ENCODE data around the gene OTUD5. TPM values are rescaled to one million over a fixed set of nuclear protein-coding genes. Genes with fewer than 3 reads are reported as not detected.

Gene OTUD5
- total and polyA plus RNA-seq, 2 of the 13 experiments (the other 11 are each of a cell fraction or from before 2014, with no cell fraction given): 18.4 to 42.2 TPM

GRCh38 chrX:48942895-48943294, 14.5 kb downstream of the OTUD5 start:
- no peak for FAIRE-seq
- intact Hi-C loops (cut with micrococcal nuclease; ENCODE audit: unreplicated experiment): no loop called here

More at GRCh38 chrX:48942895-48943294, 14.5 kb downstream of the OTUD5 start:
- H3K4me3 ChIP-seq (replicated peaks in 1 of 3; ENCODE audit: insufficient read depth in 1 of 3, low read depth in 2 of 3, low read length in 3 of 3): no peak overlapping the region
- TF ChIP-seq, protein P1, sequence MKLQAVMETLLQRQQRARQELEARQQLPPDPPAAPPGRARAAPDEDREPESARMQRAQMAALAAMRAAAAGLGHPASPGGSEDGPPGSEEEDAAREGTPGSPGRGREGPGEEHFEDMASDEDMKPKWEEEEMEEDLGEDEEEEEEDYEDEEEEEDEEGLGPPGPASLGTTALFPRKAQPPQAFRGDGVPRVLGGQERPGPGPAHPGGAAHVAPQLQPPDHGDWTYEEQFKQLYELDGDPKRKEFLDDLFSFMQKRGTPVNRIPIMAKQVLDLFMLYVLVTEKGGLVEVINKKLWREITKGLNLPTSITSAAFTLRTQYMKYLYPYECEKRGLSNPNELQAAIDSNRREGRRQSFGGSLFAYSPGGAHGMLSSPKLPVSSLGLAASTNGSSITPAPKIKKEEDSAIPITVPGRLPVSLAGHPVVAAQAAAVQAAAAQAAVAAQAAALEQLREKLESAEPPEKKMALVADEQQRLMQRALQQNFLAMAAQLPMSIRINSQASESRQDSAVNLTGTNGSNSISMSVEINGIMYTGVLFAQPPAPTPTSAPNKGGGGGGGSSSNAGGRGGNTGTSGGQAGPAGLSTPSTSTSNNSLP (IDR thresholded peaks at IDR 0.05; ENCODE audit: low read depth, low read length): no peak
- TF ChIP-seq YEATS2 (CRISPR knock-in tag; IDR thresholded peaks at IDR 0.05; ENCODE audit: borderline replicate concordance) (no peak), DDIT3 (CRISPR knock-in tag; IDR thresholded peaks at IDR 0.05) (no peak), ZFP90 (CRISPR knock-in tag; IDR thresholded peaks at IDR 0.05; ENCODE audit: borderline replicate concordance) (no peak), CTCF (CRISPR knock-in tag; IDR thresholded peaks at IDR 0.05) (no peak), ZNF816 (CRISPR knock-in tag; IDR thresholded peaks at IDR 0.05; ENCODE audit: borderline replicate concordance) (no peak)
- TF ChIP-seq, protein P2, sequence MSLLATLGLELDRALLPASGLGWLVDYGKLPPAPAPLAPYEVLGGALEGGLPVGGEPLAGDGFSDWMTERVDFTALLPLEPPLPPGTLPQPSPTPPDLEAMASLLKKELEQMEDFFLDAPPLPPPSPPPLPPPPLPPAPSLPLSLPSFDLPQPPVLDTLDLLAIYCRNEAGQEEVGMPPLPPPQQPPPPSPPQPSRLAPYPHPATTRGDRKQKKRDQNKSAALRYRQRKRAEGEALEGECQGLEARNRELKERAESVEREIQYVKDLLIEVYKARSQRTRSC (CRISPR knock-in tag; IDR thresholded peaks at IDR 0.05; ENCODE audit: low read depth): no peak
- H3K9me3 ChIP-seq (ENCODE audit: low read length): no peaks in the 10 kb centered on the region
- no peak overlapping the region for H3K27ac ChIP-seq (ENCODE audit: extremely low read length, insufficient read depth, low read length)
- no peak for DNase-seq (ENCODE audit: low spot score)
- H3K79me2 ChIP-seq (ENCODE audit: insufficient read depth, low read length): peaks cover 25% of the 10 kb centered on the region
- ChIA-PET CTCF (ENCODE audit: low intra/inter-chr PET ratio, low total read pairs) (no interaction called here), POLR2A (interaction anchor here (1.0 kb wide), 1 partner anchor 230 kb away, joined by 3 read pairs; no protein-coding TSS in a partner anchor)
- no peak overlapping the region for H2AFZ ChIP-seq (ENCODE audit: low read length)
- peaks cover 3 to 14% of the 10 kb centered on the region in 2 experiments; a peak in 3 of 5 replicates for H3K36me3 ChIP-seq (replicated peaks in 1 of 2; ENCODE audit: control insufficient read depth in 1 of 2, insufficient read depth in 2 of 2, low read length in 2 of 2)
- H3K9ac ChIP-seq (ENCODE audit: insufficient read depth, low read depth, low read length): no peak overlapping the region
- peaks cover 4% of the 10 kb centered on the region; the same call in 1 of the 2 replicates for H4K20me1 ChIP-seq (ENCODE audit: insufficient read depth, low read length)
- H3K27me3 ChIP-seq (ENCODE audit: control insufficient read depth in 1 of 2, insufficient read depth in 2 of 2, low read length in 2 of 2): no peaks in the 10 kb centered on the region
- no peak for ATAC-seq
- no TSS peak for BruUV-seq (replicated peaks)
- 100% methylated on average over 1 of the region's 2 CpGs for WGBS (ENCODE audit: low lambda C conversion rate)
- peaks cover 29% of the 10 kb centered on the region for H3K4me1 ChIP-seq (ENCODE audit: insufficient read depth, low read length)
- no peak overlapping the region for H3K4me2 ChIP-seq (ENCODE audit: low read depth, low read length)
- in situ Hi-C loops (cut with HindIII; ENCODE audit: extremely low pct_ligation_motif_present, low pct_unique_long_range_greater_than_20kb): no loop called here
